Nephron progenitor cell (in vitro differentiated cells): ENCODE measurements around the gene HAT1.

Source experiments
- DNase-seq: peaks from one replicate; pipeline ENCODE4 v3.0.0; 2021
- H3K27ac Mint-ChIP-seq: 2 replicates; pipeline ENCODE4 v1.8.0; 2021; ENCODE audit warnings: mild to moderate bottlenecking, moderate library complexity, mixed read lengths
- H3K27me3 Mint-ChIP-seq: 2 replicates; pipeline ENCODE4 v1.8.0; 2021; ENCODE audit warnings: mild to moderate bottlenecking, low read depth, mixed read lengths; ENCODE audit not compliant: poor library complexity
- H3K36me3 Mint-ChIP-seq: 2 replicates; pipeline ENCODE4 v1.8.0; 2021; ENCODE audit warnings: low read depth, mixed read lengths
- H3K4me1 Mint-ChIP-seq: 2 replicates; pipeline ENCODE4 v1.8.0; 2021; ENCODE audit warnings: mixed read lengths
- H3K4me3 Mint-ChIP-seq: 2 replicates; pipeline ENCODE4 v1.8.0; 2021; ENCODE audit warnings: mild to moderate bottlenecking, moderate library complexity, mixed read lengths
- H3K9me3 Mint-ChIP-seq: 2 replicates; pipeline ENCODE4 v1.8.0; 2021; ENCODE audit warnings: mild to moderate bottlenecking, moderate library complexity, mixed read lengths
- CTCF ChIP-seq: fragments of 200-600 bp; sonication (generic); IDR thresholded peaks from 2 replicates; pipeline ENCODE4 v1.5.0; 2021; ENCODE audit warnings: antibody characterized with exemption

The HAT1 gene

GRCh38 chr2:171960570-171960969 lies 38.3 kb downstream of the HAT1 start:
- Mint-ChIP-seq H3K27ac (no peak overlapping the region), H3K4me1 (peaks cover 3% of the 10 kb centered on the region), H3K27me3 (no peaks in the 10 kb centered on the region), H3K36me3 (peaks cover 11% of the 10 kb centered on the region), H3K4me3 (no peak overlapping the region), H3K9me3 (no peaks in the 10 kb centered on the region)
- TF ChIP-seq CTCF: no peak
- no peak for DNase-seq

GRCh38 chr2:171963198-171963597 lies 40.9 kb downstream of the HAT1 start:
- TF ChIP-seq CTCF: no peak
- no peak overlapping the region for H3K27ac Mint-ChIP-seq
- H3K36me3 Mint-ChIP-seq: peaks cover 29% of the 10 kb centered on the region
- H3K4me1 Mint-ChIP-seq: peaks cover 3% of the 10 kb centered on the region
- no peaks in the 10 kb centered on the region for H3K27me3 Mint-ChIP-seq
- H3K9me3 Mint-ChIP-seq: no peaks in the 10 kb centered on the region
- H3K4me3 Mint-ChIP-seq: no peak overlapping the region
- no peak for DNase-seq

- no peaks in the 10 kb centered on the region for H3K27me3 Mint-ChIP-seq
Observed at GRCh38 chr2:171964308-171964707, 42.0 kb downstream of the HAT1 start.

GRCh38 chr2:171965238-171965637 lies 43.0 kb downstream of the HAT1 start:
- no peak for TF ChIP-seq CTCF
- Mint-ChIP-seq H3K9me3 (no peaks in the 10 kb centered on the region), H3K4me1 (peaks cover 3% of the 10 kb centered on the region), H3K27me3 (no peaks in the 10 kb centered on the region), H3K36me3 (peaks cover 31% of the 10 kb centered on the region), H3K4me3 (no peak overlapping the region), H3K27ac (no peak overlapping the region)
- DNase-seq: no peak

More at GRCh38 chr2:171964308-171964707, 42.0 kb downstream of the HAT1 start:
- Mint-ChIP-seq H3K36me3 (peaks cover 29% of the 10 kb centered on the region), H3K27ac (no peak overlapping the region), H3K9me3 (no peaks in the 10 kb centered on the region), H3K4me3 (no peak overlapping the region), H3K4me1 (peaks cover 3% of the 10 kb centered on the region)
- no peak for TF ChIP-seq CTCF
- DNase-seq: no peak

GRCh38 chr2:171965661-171966060 lies 43.4 kb downstream of the HAT1 start:
- Mint-ChIP-seq H3K36me3 (peaks cover 31% of the 10 kb centered on the region), H3K27me3 (no peaks in the 10 kb centered on the region), H3K4me3 (no peak overlapping the region), H3K27ac (no peak overlapping the region), H3K9me3 (no peaks in the 10 kb centered on the region), H3K4me1 (peaks cover 3% of the 10 kb centered on the region)
- DNase-seq: no peak
- TF ChIP-seq CTCF: no peak

- no peak overlapping the region for H3K27ac Mint-ChIP-seq
- H3K4me3 Mint-ChIP-seq: no peak overlapping the region
- TF ChIP-seq CTCF: no peak
- no peak for DNase-seq
- H3K4me1 Mint-ChIP-seq: peaks cover 3% of the 10 kb centered on the region
- H3K36me3 Mint-ChIP-seq: peaks cover 31% of the 10 kb centered on the region
- no peaks in the 10 kb centered on the region for H3K27me3 Mint-ChIP-seq
- H3K9me3 Mint-ChIP-seq: no peaks in the 10 kb centered on the region
Observed at GRCh38 chr2:171966235-171966634, 44.0 kb downstream of the HAT1 start.
